ENCODE measurements around the gene NFKB2.

Gene NFKB2

DNA sequence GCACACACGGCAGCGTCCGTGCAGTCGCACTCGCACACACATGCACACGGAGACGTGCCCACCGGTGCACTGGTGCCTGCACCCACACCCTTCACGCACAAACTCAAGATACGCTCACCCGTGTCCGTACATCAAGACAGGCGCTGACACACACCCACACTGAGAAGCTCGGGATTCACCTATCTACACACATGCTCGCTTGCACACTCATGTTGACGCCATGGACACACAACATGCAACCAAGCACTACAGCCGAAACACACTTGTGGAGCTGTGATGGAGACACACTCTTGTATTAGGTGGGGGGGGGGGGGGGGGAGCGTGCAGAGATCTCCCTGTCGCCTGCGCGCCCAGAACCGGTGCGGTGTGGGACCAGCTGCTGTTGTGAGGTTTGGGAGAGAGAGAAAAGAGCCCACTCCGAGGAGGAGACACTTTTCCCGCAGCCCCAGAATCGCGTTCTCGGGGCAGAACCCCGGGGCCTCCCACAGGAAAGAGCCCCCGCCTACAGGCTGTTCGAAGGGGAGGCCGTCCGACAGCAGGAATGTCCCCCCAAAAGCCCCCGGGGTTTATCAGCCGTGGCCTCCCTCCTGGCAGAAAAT, 605 bp upstream of the NFKB2 start:
- DNase-seq (ENCODE audit: low read depth, low spot score): no peak

DNA sequence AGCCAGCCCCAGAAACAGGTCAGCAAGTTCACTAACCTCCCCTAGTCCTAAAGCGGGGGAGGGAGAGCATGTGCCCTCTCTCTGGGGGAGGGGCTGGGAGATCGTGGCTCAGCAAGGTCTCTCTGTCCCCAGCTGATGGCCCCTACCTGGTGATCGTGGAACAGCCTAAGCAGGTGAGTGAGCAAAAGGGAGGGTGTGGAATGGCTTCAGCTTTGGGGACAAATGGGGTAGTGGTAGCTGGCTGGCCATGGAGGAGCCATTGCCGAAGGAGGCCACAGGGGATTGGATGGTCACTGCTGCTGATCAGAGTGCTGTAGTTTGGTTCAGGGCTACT, 779 bp downstream of the NFKB2 start:
- no peak for DNase-seq (ENCODE audit: low read depth, low spot score)

DNA sequence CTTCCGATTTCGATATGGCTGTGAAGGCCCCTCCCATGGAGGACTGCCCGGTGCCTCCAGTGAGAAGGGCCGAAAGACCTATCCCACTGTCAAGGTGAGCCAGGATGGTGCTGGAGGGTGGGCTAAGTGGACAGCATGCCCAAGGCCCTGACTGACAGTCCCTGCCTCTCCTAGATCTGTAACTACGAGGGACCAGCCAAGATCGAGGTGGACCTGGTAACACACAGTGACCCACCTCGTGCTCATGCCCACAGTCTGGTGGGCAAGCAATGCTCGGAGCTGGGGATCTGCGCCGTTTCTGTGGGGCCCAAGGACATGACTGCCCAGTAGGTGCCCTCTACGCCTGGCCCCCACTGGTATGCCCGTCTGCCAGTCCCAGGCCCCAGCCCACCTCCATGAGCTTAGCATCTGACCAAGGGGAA, 1.2 kb downstream of the NFKB2 start:
- no peak for DNase-seq (ENCODE audit: low read depth, low spot score)

DNA sequence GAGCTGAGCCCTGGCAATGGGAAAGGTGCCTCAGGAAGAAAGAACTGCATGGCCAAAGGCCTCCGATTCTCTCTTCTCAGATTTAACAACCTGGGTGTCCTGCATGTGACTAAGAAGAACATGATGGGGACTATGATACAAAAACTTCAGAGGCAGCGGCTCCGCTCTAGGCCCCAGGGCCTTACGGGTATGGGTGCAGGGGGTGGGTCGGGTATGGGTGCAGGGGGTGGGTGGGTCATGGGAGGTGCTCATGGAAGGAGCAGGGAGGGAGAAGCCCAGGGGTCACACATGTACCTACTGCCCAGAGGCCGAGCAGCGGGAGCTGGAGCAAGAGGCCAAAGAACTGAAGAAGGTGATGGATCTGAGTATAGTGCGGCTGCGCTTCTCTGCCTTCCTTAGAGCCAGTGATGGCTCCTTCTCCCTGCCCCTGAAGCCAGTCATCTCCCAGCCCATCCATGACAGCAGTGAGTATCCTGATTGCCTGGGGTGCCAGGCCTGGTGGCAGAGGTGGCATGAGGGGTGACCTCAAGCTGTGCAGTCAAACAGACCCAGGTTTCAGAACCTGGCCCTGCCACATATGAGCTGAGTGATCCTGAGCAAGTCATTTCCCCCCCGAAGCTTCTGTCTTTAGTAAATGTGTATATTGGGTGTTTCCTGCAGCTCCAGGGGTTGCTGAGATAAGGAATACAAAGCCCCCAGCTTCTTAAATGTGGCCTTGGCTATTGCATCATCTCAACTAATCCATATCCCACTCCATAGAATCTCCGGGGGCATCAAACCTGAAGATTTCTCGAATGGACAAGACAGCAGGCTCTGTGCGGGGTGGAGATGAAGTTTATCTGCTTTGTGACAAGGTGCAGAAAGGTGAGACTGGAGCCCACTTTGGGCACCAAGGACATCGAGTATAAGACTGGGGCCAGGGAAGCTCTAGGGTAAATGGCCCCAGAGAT, 2.0 kb downstream of the NFKB2 start:
- no peak for DNase-seq (ENCODE audit: low read depth, low spot score)

DNA sequence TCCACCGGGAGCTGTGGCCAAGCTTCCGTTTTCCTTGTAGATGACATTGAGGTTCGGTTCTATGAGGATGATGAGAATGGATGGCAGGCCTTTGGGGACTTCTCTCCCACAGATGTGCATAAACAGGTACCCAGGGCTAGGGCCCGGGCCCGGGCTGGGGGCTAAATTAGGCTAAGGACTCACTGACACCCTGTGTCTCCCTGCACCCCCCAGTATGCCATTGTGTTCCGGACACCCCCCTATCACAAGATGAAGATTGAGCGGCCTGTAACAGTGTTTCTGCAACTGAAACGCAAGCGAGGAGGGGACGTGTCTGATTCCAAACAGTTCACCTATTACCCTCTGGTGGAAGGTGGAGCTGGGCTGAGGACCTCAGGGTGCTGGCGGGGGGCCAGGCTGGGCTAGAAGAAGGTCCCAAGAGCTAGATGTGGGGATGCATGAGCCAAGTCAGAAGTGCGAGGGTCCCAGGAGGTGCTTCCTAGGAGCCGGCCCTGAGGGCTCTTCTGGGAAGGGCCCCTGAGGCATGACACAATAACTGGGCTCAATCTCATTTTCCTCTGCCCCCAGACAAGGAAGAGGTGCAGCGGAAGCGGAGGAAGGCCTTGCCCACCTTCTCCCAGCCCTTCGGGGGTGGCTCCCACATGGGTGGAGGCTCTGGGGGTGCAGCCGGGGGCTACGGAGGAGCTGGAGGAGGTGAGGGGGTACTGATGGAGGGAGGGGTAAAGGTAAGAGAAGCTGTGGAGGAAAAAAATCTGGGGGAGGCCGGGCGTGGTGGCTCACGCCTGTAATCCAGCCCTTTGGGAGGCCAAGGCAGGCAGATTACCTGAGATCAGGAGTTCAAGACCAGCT, 2.9 kb downstream of the NFKB2 start:
- no peak for DNase-seq (ENCODE audit: low read depth, low spot score)

DNA sequence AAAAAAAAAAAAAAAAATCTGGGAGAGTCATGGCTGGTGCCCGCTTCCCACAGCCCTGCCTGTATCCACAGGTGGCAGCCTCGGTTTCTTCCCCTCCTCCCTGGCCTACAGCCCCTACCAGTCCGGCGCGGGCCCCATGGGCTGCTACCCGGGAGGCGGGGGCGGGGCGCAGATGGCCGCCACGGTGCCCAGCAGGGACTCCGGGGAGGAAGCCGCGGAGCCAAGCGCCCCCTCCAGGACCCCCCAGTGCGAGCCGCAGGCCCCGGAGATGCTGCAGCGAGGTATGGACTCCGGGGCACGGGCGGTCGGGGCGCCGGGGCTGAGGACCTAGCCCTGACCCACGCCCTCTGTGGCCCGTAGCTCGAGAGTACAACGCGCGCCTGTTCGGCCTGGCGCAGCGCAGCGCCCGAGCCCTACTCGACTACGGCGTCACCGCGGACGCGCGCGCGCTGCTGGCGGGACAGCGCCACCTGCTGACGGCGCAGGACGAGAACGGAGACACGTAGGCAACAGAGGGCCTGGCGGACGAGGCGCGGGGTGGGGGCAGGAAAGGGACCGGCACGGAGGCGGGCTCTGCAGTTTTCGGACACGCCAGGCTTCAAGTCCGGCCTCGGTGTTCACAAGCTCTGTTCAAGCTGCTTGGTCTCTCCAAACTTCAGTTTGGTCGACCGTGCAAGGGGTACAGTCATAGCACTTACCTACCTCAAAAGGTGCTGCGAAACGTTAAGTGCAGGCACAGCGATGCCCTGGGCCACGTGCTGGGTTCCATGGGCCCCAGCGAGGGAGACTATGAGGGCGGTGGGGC, 3.9 kb downstream of the NFKB2 start:
- peak; percentile 70 for DNase-seq (ENCODE audit: low read depth, low spot score)

DNA sequence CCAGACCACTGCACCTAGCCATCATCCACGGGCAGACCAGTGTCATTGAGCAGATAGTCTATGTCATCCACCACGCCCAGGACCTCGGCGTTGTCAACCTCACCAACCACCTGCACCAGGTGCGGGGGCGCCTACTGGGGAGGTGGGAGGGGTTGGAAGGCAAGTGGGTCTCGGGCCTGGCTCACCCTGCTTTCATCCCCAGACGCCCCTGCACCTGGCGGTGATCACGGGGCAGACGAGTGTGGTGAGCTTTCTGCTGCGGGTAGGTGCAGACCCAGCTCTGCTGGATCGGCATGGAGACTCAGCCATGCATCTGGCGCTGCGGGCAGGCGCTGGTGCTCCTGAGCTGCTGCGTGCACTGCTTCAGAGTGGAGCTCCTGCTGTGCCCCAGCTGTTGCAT, 4.6 kb downstream of the NFKB2 start:
- no peak for DNase-seq (ENCODE audit: low read depth, low spot score)

DNA sequence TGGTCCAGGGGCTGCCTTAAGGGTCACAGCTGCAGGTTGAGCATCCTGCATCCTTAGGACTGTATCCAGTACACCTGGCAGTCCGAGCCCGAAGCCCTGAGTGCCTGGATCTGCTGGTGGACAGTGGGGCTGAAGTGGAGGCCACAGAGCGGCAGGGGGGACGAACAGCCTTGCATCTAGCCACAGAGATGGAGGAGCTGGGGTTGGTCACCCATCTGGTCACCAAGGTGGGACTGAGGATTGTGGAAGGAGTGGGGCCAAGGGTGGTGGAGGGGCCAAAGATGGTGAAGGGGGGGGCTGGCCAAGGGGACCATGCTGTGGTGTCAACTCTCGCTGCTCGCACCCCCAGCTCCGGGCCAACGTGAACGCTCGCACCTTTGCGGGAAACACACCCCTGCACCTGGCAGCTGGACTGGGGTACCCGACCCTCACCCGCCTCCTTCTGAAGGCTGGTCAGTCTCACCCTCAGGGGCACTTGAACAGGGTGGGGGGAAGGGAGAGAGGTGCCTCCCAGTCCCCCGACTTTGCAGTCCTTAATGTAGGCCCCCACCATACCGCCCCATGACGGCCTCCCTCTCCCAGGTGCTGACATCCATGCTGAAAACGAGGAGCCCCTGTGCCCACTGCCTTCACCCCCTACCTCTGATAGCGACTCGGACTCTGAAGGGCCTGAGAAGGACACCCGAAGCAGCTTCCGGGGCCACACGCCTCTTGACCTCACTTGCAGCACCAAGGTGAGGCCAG, 5.3 kb downstream of the NFKB2 start:
- no peak for DNase-seq (ENCODE audit: low read depth, low spot score)

GRCh38 chr10:102401342-102401654, 5.8 kb downstream of the NFKB2 start:
- no peak for DNase-seq (ENCODE audit: low read depth, low spot score)

- DNase-seq (ENCODE audit: low read depth, low spot score): no peak
These were observed 6.4 kb downstream of the NFKB2 start for GRCh38 chr10:102401735-102402511.

DNA sequence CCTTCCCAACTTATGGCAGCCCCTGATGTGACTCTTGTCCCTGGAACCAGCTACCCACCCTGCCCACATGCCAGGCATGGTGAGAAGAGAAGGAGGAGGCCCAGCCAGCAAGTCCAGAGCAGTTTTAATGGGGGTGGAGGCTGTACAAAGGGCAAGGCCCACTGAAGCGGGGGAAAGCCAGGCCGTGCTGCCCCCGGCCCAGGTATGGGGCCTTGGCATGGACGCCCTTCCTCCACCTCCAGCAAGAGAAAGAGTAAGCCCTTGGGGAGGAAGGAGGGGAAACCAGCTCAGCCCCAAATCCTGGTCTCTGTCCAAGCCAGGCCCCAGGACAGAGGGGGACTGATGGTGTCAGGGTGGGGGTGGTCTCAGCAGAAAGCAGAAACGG, 7.0 kb downstream of the NFKB2 start:
- no peak for DNase-seq (ENCODE audit: low read depth, low spot score)

DNA sequence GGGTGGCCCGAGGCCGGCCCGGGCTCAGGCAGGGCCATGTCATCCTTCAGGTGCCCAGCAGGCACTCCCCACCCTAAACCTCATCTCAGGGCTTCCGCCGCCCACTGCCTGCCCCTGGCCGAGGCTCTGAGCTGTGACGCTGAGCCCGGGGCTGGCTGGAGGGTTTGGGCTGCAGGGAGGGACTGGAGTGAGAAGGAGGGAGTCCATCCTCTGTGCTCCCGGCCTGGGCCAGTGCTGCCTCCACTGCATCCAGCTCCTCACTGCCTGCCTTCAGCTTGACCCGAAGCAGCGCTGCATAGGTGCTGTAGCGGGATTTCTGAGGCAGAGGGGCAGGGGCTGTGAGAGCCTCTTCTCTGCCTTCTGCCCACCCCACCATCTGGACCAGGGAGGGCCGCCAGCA, 7.6 kb downstream of the NFKB2 start:
- no peak for DNase-seq (ENCODE audit: low read depth, low spot score)

GRCh38 chr10:102404361-102405107, 9.0 kb downstream of the NFKB2 start:
- no peak for DNase-seq (ENCODE audit: low read depth, low spot score)

DNA sequence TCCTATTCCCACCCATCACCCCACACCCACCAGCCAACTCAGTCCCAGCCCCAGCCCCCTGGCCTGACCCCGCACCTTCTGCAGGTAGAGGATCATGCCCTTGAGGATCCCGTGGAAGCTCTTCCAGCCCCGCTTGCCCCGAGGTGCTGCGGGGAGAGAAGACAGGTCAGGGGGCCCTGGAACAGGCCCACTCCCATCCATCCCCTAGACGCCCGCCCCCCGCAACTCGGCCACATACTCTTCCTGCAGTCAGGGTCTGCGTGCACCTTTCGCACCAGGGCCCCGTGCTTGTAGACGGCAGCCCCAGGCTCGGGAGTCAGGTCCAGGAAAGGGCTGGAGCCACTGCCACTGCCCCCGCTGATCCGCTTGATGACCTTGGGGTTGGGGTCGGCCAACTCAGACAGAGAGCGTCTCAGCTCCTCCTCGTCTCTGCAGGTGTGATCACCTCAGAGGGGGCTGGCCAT, 9.6 kb downstream of the NFKB2 start:
- no peak for DNase-seq (ENCODE audit: low read depth, low spot score)

DNA sequence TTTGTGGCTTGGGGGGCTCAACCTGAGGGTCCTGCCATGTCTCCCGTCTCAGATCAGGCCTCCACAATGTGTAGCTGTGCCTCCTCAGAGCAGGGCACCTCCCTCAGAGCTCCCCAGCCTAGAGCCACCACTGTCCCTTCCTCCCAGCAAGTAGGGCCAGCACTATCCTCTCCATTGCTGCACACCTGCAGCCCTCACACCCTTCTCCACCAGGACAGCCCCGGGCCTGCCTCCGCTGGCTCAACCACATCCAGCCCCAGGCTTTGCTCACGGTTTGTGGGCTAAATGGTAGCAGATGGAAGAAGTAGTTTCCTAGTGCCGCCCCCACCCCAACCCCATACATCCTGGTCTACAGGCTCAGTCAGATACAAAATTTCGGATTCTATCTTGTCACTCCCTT, 10.1 kb downstream of the NFKB2 start:
- DNase-seq (ENCODE audit: low read depth, low spot score): no peak

- no peak for DNase-seq (ENCODE audit: low read depth, low spot score)
These were observed 11.3 kb downstream of the NFKB2 start for GRCh38 chr10:102406815-102407214.

DNA sequence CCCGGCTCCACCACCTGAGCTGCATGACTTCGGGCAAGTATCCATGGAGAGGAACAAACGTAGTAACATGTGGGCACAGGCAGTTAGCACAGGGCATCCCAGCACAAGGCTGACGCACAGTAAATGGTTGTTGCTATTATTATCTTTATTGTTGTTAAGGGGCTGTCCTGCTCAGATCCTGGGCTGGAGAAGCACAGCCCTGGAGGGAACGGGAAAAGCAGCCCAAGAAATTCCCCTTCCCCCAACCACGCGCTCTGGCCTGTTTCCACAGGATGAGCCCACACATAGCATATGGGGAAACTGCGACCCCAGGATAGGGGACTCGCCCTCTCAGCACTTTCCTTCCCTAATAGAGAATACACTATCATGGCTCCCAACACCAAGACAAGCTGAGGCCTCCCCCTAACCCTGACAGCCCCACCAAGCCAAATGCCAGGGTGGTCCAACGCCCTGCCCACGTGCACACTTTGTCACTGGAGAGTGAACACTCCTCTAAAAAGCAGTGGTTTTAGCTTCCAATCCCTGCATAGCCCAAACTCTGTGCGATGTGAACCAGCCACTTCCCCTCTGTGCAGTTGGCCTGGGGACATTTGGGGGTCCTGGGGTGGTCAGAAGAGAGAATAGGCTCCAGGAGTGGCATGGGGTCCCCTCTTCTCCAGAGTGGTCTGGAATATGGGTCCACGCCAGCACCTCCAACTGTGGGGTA, 12.1 kb downstream of the NFKB2 start:
- no peak for DNase-seq (ENCODE audit: low read depth, low spot score)

DNA sequence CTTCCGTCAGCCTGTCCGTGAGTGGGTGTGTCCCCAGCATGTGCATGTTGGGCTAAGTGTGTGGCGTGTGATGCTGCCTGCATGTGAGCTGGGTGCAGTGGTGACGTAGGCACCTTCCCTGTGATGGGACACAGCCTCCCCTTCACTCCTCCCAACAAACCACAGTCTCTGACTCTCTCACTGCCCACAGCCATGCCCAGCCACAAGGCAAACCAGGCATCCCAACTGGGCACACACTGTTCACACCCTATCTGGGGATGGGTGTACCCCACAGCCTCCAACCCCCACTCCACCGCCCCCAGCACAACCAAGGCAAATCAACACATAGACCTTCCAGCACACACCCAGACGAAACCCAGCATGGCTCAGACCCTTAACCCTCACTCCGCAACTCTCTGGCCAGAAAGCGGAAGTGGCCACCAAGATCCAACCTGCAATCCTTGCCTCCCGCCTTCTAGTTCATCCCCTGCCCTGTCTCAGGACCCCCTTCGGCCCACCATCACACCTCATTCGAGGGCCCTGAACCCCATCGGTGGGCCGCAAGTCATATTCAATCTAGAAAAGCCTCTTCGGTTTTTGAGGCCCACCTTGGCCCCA, 12.7 kb downstream of the NFKB2 start:
- DNase-seq (ENCODE audit: low read depth, low spot score): no peak

Data from smooth muscle cell of the brain vasculature (primary cell).